GM19193 (cell line): Measurements from ENCODE around the gene TMEM14C.

Experiments
- POLR2A ChIP-seq: IDR thresholded peaks from 4 replicates; pipeline ENCODE4 v1.6.1; 2011; ENCODE audit not compliant: insufficient read depth, insufficient read length; ENCODE audit errors: extremely low read depth

The TMEM14C gene

DNA sequence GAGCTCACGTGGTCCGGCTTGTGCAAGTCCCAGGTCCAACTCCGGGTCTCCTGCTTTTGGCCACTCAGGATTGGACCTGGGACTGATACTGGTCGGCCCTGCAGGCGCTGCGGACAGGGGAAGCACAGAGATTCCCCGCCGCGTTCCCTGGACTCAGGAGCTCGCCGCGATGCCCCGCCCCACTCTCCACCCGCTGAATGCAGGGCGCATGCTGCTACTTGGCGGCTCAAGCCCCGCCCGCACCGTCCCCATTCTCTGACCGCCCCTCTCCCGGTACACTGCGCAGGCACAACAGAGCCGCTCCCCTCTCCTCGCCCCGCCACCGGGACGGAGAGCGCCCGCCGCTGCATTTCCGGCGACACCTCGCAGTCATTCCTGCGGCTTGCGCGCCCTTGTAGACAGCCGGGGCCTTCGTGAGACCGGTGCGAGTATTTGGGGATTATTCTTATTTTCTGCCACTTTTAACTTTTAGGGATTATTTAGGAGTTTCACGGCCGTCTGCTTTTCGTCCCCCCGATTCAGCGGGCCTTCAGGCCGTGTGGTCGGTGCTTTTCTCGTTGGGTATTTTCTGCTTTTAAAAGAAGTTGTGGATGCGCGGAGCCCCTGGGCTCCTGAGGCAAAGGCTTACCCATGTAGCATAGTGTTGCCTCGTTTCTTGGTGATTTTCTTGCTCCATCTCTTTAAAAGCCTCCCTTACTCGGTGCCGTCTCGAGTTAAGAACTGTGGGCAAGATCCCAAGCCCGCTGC, at the start of gene TMEM14C:
TMEM14C (plus strand) TSS at position 251 of the 747 bp plus-strand sequence. CDS start 1,544 bp downstream, outside the sequence.
- peak; percentile 87 for TF ChIP-seq POLR2A

DNA sequence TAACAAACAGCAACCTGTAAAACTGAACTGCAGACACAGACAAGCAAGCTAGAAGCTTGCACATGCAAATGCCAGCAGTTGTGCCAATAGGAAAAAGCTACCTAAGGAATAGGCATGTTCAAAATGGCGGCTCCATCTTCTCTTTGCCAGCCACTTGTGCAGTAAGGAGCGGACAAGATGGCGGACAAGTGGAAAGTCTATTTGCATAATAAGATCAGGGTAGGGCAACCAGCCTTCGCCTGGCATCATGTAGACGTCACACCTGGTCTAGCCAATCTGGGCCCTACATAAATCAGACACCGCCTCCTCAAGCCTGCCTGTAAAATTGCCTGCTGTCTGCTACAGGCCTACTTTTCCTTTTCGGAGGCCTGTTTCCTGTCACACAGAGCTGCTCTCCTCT, 46.5 kb upstream of the TMEM14C start:
- no peak for TF ChIP-seq POLR2A

- TF ChIP-seq POLR2A = no peak
Measured at GRCh38 chr6:10678456-10678855, 44.4 kb upstream of the TMEM14C start.

DNA sequence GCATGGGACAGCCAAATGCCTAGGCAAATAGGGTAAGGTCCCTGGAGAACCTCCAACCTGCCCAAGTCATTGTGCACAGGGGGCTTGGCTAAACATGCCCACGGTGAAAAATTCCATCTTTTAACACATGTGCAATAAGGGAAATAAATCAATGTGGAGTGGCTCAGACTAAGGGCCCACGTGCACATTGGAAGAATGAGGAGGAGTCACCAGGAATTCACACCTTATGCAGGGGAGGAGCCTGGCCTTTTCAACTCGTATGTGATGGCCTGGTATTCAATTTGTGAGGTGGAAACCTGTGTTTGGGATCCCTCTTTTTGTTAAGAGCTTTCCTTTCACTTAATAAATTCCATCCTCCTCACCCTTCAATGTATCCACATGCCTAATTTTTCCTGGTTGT, 41.1 kb upstream of the TMEM14C start:
- TF ChIP-seq POLR2A = no peak

GRCh38 chr6:10682355-10682988, 40.4 kb upstream of the TMEM14C start:
- no peak for TF ChIP-seq POLR2A

DNA sequence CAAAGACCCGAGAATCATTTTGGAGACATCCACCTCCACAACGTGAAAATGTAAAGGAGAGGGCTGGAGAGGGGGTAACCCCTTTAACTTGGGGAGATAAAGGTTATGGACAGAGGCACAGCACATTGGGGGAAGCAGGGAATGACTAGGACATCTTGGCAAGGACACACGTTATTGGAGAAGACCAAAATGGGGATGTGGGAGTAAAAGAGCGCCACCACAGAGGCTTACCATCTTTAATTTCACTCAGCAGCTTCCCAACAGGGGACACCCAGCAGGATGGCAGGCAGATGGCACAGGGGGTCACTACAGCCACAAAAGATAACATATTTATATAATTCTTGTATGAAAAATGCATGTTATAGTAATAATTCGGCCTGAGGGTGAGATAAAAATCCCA, 38.3 kb upstream of the TMEM14C start:
- TF ChIP-seq POLR2A = no peak

GRCh38 chr6:10685092-10685915, 37.6 kb upstream of the TMEM14C start:
- no peak for TF ChIP-seq POLR2A

- TF ChIP-seq POLR2A = no peak
Measured at GRCh38 chr6:10686901-10687300, 36.0 kb upstream of the TMEM14C start.

- no peak for TF ChIP-seq POLR2A
Measured at GRCh38 chr6:10687582-10687981, 35.3 kb upstream of the TMEM14C start.

DNA sequence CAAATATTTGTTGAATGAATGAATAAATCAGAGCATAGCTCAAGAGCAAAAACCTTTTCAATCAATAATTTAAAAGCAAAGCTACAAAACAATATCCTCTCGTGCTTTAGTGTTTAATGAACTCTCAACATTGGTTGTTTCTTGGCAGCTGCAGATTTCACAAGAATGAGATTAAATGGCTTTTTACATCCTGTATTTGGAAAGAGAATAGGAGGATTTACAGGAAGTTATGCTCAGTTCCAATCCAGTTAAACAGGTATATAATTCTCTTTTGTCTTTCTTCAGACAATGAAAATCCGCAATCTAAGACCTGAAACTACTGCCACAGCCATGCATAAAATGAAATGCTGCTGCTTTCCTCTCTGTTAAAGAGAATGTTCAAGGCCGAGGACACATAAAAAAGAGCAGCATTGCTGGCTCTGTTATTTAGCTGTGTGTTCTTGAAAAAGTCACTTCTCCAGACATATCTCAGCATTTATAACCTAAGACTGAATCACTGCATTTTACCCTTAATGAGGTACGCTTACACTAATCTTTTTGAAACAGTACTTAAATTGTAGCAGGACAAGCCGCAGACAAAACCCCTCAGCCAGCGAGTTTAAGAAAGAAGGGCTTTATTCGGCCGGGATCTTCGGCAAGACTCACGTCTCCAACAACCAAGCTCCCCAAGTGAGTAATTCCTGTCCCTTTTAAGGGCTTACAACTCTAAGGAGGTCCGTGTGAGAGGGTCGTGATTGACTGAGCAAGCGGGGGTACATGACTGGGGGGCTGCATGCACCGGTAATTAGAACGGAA, 32.0 kb upstream of the TMEM14C start:
- no peak for TF ChIP-seq POLR2A

- TF ChIP-seq POLR2A = no peak
Measured at GRCh38 chr6:10692965-10693538, 29.8 kb upstream of the TMEM14C start.

GRCh38 chr6:10694302-10695085, 28.4 kb upstream of the TMEM14C start, which contains the start of the genes C6orf52 and PAK1IP1:
C6orf52 (minus strand) TSS chr6:10694616; CDS start chr6:10687550, 7,066 bp downstream.
PAK1IP1 (plus strand) TSS chr6:10694972; CDS start chr6:10694986, 14 bp downstream.
- TF ChIP-seq POLR2A = peak; percentile 95

DNA sequence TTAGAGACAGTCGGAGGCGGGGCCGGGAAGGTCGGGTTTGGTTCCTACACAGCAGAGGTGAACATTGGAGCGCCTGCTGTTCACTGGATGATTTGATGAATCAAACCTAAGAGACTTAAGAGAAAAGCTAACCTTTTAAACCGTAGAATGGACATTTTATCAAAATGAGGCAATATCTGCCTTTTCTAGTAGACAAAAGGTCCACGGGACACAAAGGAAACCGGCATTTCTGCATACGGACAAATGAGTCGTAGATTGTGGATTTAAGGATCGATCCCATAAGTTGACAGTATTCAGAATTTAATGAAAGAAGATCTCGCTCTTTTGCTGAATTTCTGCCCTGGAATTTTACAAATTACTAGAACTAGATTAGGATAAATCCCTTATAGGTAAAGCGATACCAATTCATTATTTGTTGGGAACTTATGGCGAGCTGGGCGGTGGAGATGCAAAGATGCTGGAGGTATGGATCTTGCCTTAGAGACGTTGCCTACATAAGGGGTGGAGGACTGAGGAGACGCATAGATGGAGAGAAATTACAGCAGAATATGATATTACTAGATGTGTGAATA, 27.7 kb upstream of the TMEM14C start:
- TF ChIP-seq POLR2A = no peak
